ENCODE measurements around the gene IKZF1.

Gene IKZF1

GRCh38 chr7:50356945-50357268 is 52.4 kb downstream of the IKZF1 start:
- DNase-seq: no peak

- DNase-seq: no peak
Observed at GRCh38 chr7:50357426-50357825, 52.9 kb downstream of the IKZF1 start.

- DNase-seq: no peak
Observed at GRCh38 chr7:50358041-50358705, 53.7 kb downstream of the IKZF1 start.

- DNase-seq: no peak
Observed at GRCh38 chr7:50358779-50359178, 54.3 kb downstream of the IKZF1 start.

GRCh38 chr7:50359258-50359994 is 54.9 kb downstream of the IKZF1 start:
- no peak for DNase-seq

- no peak for DNase-seq
Observed at GRCh38 chr7:50359995-50360925, 55.7 kb downstream of the IKZF1 start.

GRCh38 chr7:50362142-50362541 is 57.6 kb downstream of the IKZF1 start:
- no peak for DNase-seq

GRCh38 chr7:50362712-50363282 is 58.3 kb downstream of the IKZF1 start:
- no peak for DNase-seq

- DNase-seq: no peak
Observed at GRCh38 chr7:50363327-50364060, 59.0 kb downstream of the IKZF1 start.

GRCh38 chr7:50364645-50365044 is 60.1 kb downstream of the IKZF1 start:
- no peak for DNase-seq

- DNase-seq: no peak
Observed at GRCh38 chr7:50366311-50366710, 61.8 kb downstream of the IKZF1 start.

GRCh38 chr7:50367100-50367499 is 62.6 kb downstream of the IKZF1 start:
- DNase-seq: no peak

- no peak for DNase-seq
Observed at GRCh38 chr7:50367570-50367969, 63.1 kb downstream of the IKZF1 start.

- no peak for DNase-seq
Observed at GRCh38 chr7:50368366-50368765, 63.9 kb downstream of the IKZF1 start.

GRCh38 chr7:50369143-50370026 is 64.9 kb downstream of the IKZF1 start:
- no peak for DNase-seq

GRCh38 chr7:50370884-50371283 is 66.4 kb downstream of the IKZF1 start:
- no peak for DNase-seq

GRCh38 chr7:50371551-50372021 is 67.1 kb downstream of the IKZF1 start:
- no peak for DNase-seq

GRCh38 chr7:50372923-50373322 is 68.4 kb downstream of the IKZF1 start:
- no peak for DNase-seq

- no peak for DNase-seq
Observed at GRCh38 chr7:50376056-50376820, 71.7 kb downstream of the IKZF1 start.

GRCh38 chr7:50377356-50377755 is 72.8 kb downstream of the IKZF1 start:
- DNase-seq: no peak

GRCh38 chr7:50379082-50379481 is 74.6 kb downstream of the IKZF1 start:
- no peak for DNase-seq

Data from amniotic stem cell (primary cell).